ENCODE results near the gene LGALS9C.
"Not testable (repeated sequence)": the region's sequence is repeated elsewhere in the genome, so short reads cannot be mapped to it uniquely, and the experiment has no call there.

LGALS9C gene

GRCh38 chr17:18476508-18477308 is at the start of gene LGALS9C:
Gene LGALS9C, plus strand, starts transcription at chr17:18476789. Its CDS starts 66 bp downstream, at chr17:18476855.
- H3K4me3 Mint-ChIP-seq; H3K9me3 Mint-ChIP-seq (ENCODE audit: low read depth); H3K36me3 Mint-ChIP-seq; H3K27me3 Mint-ChIP-seq; H3K27ac Mint-ChIP-seq; H3K4me1 Mint-ChIP-seq (ENCODE audit: low read depth): not testable (repeated sequence)

DNA sequence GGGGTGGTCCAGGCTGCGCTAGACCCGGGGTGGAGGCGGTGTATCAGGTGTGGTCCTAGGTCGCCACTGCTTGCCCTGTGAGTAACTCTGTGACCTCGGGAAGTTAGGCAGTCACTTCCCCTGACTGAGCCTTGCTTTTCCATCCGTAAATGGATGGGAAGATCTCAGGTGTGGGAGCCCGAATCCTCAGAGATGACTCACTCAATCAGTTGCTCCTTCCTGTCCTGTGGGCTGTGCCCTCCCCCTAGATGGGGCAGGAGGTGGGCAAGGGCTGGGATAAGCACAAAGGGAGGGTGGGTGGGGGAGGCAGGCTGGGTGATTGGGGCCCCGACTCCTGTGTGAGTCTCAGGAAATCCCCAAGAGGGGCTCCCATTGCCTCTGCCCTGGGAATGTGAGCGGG is 44.4 kb upstream of the LGALS9C start:
- H3K27me3 Mint-ChIP-seq; H3K4me3 Mint-ChIP-seq; H3K36me3 Mint-ChIP-seq; H3K27ac Mint-ChIP-seq; H3K4me1 Mint-ChIP-seq (ENCODE audit: low read depth); H3K9me3 Mint-ChIP-seq (ENCODE audit: low read depth): not testable (repeated sequence)

- not testable (repeated sequence) for H3K27ac Mint-ChIP-seq; H3K4me3 Mint-ChIP-seq; H3K9me3 Mint-ChIP-seq (ENCODE audit: low read depth); H3K27me3 Mint-ChIP-seq; H3K36me3 Mint-ChIP-seq; H3K4me1 Mint-ChIP-seq (ENCODE audit: low read depth)
These were observed 37.1 kb upstream of the LGALS9C start for GRCh38 chr17:18439465-18439870.

DNA sequence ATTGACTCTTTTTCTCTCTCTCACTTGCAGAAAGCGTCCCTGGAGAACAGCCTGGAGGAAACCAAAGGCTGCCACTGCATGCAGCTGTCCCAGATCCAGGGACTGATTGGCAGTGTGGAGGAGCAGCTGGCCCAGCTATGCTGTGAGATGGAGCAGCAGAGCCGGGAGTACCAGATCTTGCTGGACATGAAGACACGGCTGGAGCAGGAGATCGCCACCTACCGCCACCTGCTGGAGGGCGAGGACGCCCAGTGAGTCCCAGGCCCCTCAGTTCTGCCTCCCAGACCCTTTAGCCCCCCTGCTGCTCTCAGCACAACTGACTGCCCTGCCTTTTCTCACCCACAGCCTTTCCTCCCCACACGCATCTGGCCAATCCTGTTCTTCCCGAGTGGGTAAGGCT is 34.5 kb upstream of the LGALS9C start:
- H3K27me3 Mint-ChIP-seq; H3K36me3 Mint-ChIP-seq; H3K4me1 Mint-ChIP-seq (ENCODE audit: low read depth); H3K9me3 Mint-ChIP-seq (ENCODE audit: low read depth); H3K27ac Mint-ChIP-seq; H3K4me3 Mint-ChIP-seq: not testable (repeated sequence)

DNA sequence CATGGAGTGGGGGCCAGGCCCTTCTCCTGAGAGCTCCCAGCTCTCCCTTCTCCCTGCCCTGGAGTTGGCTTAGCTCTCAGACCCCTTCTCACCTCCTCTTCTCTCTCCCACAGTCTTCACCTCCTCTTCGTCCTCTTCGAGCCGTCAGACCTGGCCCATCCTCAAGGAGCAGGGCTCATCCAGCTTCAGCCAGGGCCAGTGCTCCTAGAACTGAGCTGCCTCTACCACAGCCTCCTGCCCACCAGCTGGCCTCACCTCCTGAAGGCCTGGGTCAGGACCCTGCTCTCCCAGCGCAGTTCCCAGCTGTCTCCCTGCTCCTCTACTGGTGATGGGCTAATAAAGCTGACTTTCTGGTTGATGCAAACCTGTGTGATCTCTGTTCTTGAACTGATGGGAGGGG is 34.1 kb upstream of the LGALS9C start:
- H3K4me1 Mint-ChIP-seq (ENCODE audit: low read depth); H3K36me3 Mint-ChIP-seq; H3K27me3 Mint-ChIP-seq; H3K9me3 Mint-ChIP-seq (ENCODE audit: low read depth); H3K27ac Mint-ChIP-seq; H3K4me3 Mint-ChIP-seq: not testable (repeated sequence)

DNA sequence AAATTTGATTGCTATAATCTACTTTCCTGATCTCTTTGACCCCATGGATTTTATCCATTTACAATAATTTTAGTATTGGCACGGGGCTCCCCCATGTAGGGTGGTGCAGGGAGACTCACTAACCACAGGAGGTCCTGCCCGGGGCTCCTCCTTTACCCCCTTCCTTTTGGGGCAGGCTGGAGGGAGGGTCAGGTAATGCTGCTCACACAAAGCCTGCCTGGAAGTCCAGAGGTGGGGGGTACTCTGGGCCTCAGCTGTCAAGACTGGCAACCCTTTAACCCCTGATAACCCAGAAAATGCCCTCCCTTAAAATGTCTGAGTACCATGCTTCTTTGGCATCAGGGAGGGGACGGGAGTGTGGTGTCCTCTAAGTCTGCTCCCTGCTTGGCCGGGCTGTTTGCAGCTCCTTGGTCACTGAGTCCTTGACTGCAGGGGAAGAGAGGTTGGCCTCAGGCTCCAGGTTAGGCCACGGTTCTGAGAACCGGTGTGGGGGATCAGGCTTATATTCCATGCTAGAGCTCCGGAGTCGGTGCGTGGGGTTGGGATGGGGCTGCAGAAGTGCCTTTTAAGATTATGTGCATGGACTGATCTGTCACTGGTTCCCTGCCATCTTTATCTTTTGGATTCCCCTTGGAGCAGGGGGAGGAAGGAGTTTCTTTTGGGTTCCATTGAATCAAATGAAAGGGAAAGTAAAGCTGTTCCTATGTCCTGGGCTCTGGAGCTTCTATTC is 28.9 kb upstream of the LGALS9C start:
- H3K4me3 Mint-ChIP-seq; H3K27me3 Mint-ChIP-seq; H3K36me3 Mint-ChIP-seq; H3K4me1 Mint-ChIP-seq (ENCODE audit: low read depth); H3K27ac Mint-ChIP-seq; H3K9me3 Mint-ChIP-seq (ENCODE audit: low read depth): not testable (repeated sequence)

DNA sequence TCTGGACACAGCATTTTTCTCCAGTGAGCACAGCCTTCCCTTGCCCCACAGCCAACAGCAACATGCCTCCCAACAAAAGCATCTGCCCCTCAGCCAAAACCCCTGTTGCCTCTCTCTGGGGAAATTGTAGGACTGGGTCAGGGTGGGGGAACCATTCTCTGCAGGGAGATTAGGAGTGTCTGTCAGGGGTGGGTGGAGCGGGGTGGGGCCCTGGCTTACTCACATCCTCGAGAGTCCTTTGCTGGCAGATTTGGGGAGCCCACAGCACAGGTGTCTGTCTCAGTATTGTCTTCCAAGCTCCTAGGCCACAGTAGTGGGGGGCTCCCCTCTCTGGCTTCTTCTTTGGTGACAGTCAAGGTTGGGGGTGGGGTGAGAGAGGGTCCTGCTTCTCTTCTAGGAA is 28.3 kb upstream of the LGALS9C start:
- H3K4me3 Mint-ChIP-seq; H3K9me3 Mint-ChIP-seq (ENCODE audit: low read depth): not testable (repeated sequence)

GRCh38 chr17:18449833-18450232 is 26.8 kb upstream of the LGALS9C start:
- H3K4me1 Mint-ChIP-seq (ENCODE audit: low read depth); H3K36me3 Mint-ChIP-seq; H3K4me3 Mint-ChIP-seq; H3K27me3 Mint-ChIP-seq; H3K9me3 Mint-ChIP-seq (ENCODE audit: low read depth); H3K27ac Mint-ChIP-seq: not testable (repeated sequence)

More for the DNA sequence above, 28.3 kb upstream of the LGALS9C start:
- not testable (repeated sequence) for H3K36me3 Mint-ChIP-seq; H3K27me3 Mint-ChIP-seq; H3K4me1 Mint-ChIP-seq (ENCODE audit: low read depth); H3K27ac Mint-ChIP-seq

- not testable (repeated sequence) for H3K9me3 Mint-ChIP-seq (ENCODE audit: low read depth); H3K4me3 Mint-ChIP-seq; H3K27ac Mint-ChIP-seq; H3K27me3 Mint-ChIP-seq; H3K36me3 Mint-ChIP-seq; H3K4me1 Mint-ChIP-seq (ENCODE audit: low read depth)
These were observed 25.6 kb upstream of the LGALS9C start for GRCh38 chr17:18450998-18451397.

- H3K36me3 Mint-ChIP-seq; H3K4me3 Mint-ChIP-seq; H3K4me1 Mint-ChIP-seq (ENCODE audit: low read depth); H3K9me3 Mint-ChIP-seq (ENCODE audit: low read depth); H3K27ac Mint-ChIP-seq; H3K27me3 Mint-ChIP-seq: not testable (repeated sequence)
These were observed 24.6 kb upstream of the LGALS9C start for GRCh38 chr17:18451969-18452368.

DNA sequence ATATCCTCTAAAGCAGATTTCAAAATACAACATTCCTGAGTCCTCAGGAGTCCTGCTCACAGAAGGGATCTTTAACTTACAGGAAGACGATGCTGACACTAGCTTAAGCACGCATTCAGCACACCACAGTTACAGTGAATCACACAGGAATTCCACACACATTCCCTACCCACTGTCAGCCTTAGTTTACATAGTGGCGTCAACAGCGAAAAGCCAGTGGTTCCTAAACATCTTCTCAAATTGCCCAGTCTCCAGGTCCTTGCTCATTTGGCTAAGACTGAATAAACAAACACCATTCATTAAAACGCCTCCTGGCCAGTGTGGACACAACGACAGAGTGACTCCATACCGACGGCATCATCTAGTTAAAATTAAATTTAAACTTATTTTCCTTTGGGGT is 17.6 kb upstream of the LGALS9C start:
- H3K36me3 Mint-ChIP-seq; H3K4me3 Mint-ChIP-seq; H3K27ac Mint-ChIP-seq; H3K27me3 Mint-ChIP-seq; H3K4me1 Mint-ChIP-seq (ENCODE audit: low read depth); H3K9me3 Mint-ChIP-seq (ENCODE audit: low read depth): not testable (repeated sequence)

DNA sequence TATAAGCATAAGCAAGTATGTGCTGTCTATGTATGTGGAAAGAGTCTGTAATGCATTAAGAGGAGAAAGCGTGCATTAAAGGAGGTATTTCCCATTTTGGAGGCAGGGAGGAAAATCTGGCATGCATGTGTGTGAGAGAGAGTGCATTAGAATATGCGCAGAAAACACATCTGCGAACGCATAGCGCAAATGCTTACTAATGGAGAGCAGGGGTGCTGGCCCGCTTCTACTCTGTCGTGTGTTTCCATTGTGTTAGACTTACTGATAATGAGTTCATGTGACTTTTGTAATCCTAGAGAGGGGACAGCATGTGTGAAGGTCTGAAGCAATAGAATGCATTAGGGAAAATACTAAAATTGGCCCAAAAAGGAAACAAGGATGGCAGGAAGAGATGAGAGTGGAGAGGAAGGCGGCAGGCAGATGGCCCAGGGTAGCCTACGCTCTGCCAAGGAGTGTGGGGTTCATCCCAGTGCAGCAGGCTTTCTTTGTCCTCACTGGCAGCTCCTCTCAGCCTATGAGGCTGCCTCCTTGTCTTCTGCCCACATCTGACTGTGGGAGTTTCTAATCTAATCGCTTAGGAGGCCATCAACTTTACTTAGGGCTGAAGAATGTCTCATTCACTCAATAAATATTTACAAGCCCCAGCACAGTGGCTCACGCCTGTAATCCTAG is 12.6 kb upstream of the LGALS9C start:
- not testable (repeated sequence) for H3K27ac Mint-ChIP-seq; H3K4me1 Mint-ChIP-seq (ENCODE audit: low read depth); H3K36me3 Mint-ChIP-seq; H3K4me3 Mint-ChIP-seq; H3K27me3 Mint-ChIP-seq; H3K9me3 Mint-ChIP-seq (ENCODE audit: low read depth)

GRCh38 chr17:18466250-18466983 is 10.2 kb upstream of the LGALS9C start:
- H3K4me1 Mint-ChIP-seq (ENCODE audit: low read depth); H3K4me3 Mint-ChIP-seq; H3K9me3 Mint-ChIP-seq (ENCODE audit: low read depth); H3K27ac Mint-ChIP-seq; H3K36me3 Mint-ChIP-seq; H3K27me3 Mint-ChIP-seq: not testable (repeated sequence)

DNA sequence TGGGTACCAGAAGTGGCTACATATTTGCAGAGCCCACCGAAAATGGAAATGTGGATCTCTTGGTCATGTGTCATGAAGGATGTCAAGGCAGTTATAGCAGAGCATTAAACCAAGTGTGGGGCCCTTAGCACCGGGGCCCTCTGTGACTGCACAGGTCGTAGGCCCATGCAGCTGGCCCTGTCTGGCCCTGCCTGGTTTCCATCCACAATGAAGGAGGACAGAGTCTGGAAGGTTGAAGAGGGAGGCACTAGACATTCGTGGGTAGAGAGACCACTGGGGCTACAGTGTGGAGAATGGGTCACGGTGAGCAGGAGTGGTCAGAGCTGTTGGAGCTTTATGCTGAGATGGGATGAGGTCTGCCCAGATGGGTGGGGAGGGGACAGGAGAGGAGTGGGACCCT is 9.6 kb upstream of the LGALS9C start:
- not testable (repeated sequence) for H3K4me3 Mint-ChIP-seq; H3K9me3 Mint-ChIP-seq (ENCODE audit: low read depth); H3K36me3 Mint-ChIP-seq; H3K4me1 Mint-ChIP-seq (ENCODE audit: low read depth); H3K27me3 Mint-ChIP-seq; H3K27ac Mint-ChIP-seq

- H3K27ac Mint-ChIP-seq; H3K9me3 Mint-ChIP-seq (ENCODE audit: low read depth); H3K36me3 Mint-ChIP-seq; H3K27me3 Mint-ChIP-seq; H3K4me3 Mint-ChIP-seq; H3K4me1 Mint-ChIP-seq (ENCODE audit: low read depth): not testable (repeated sequence)
These were observed 8.0 kb upstream of the LGALS9C start for GRCh38 chr17:18468472-18469171.

All from activated naive CD8-positive, alpha-beta T cell (primary cell).